Memory B cell (primary cell): ENCODE results near the gene ATCAY.

ENCODE experiments used
- ATAC-seq: fragments of 150-1000 bp; cut with Tn5 transposase; 2 replicates; pipeline ENCODE4 v1.10.0; 2021; ENCODE audit warnings: low read depth, mild to moderate bottlenecking, moderate library complexity
- DNase-seq, 2 donors: peaks; one replicate each; pipeline ENCODE4 v3.0.0; 2022; ENCODE audit warnings: low spot score in 2 of 2
- H3K27ac Mint-ChIP-seq: one replicate; pipeline ENCODE4 v1.8.0; 2022; ENCODE audit warnings: mild to moderate bottlenecking, moderate library complexity, mixed read lengths
- H3K27me3 Mint-ChIP-seq: one replicate; pipeline ENCODE4 v1.8.0; 2022; ENCODE audit warnings: mixed read lengths
- H3K36me3 Mint-ChIP-seq: one replicate; pipeline ENCODE4 v1.8.0; 2022; ENCODE audit warnings: mild to moderate bottlenecking, mixed read lengths
- H3K4me1 Mint-ChIP-seq: one replicate; pipeline ENCODE4 v1.8.0; 2022; ENCODE audit warnings: mixed read lengths
- H3K4me3 Mint-ChIP-seq: one replicate; pipeline ENCODE4 v1.8.0; 2022; ENCODE audit warnings: mild to moderate bottlenecking, moderate library complexity, mixed read lengths
- H3K9me3 Mint-ChIP-seq: one replicate; pipeline ENCODE4 v1.8.0; 2022; ENCODE audit warnings: mixed read lengths

ATCAY gene

GRCh38 chr19:3880471-3881271, at the start of gene ATCAY:
ATCAY (plus strand) TSS chr19:3880685; CDS start chr19:3885768, 5,083 bp downstream.
- no peak within 1 kb of the TSS for H3K4me3 Mint-ChIP-seq
- peaks cover 4% of the 10 kb centered on the region for H3K4me1 Mint-ChIP-seq
- ATAC-seq (no peak), DNase-seq (no peak)
- peaks cover 12% of the 10 kb centered on the region for H3K27me3 Mint-ChIP-seq
- H3K27ac Mint-ChIP-seq: no peak within 1 kb of the TSS
- no peaks in the 10 kb centered on the region for H3K9me3 Mint-ChIP-seq
- H3K36me3 Mint-ChIP-seq: peaks cover 2% of the 10 kb centered on the region

DNA sequence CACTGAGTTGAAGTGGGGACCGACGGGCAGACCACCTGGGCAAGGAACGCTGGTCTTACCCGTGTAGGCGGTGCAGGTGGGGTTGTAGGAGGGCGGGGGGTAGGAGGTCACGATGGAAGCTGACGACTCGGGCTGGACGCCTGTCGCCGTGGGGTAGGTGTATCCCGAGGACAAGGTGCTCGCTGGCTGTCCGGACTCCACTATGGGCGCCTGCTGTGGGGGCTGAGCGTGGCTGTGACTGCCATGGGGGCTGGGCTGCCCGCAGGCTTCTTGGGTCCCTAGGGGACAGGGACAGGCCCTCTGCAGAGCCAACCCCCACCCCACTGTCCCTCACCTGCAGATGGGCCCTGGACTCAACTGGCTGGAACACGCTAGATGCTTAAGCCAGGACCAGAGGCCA, 48.9 kb upstream of the ATCAY start:
- no peaks in the 10 kb centered on the region for H3K36me3 Mint-ChIP-seq
- DNase-seq (no peak), ATAC-seq (no peak)
- peaks cover 1% of the 10 kb centered on the region for H3K27me3 Mint-ChIP-seq
- H3K4me3 Mint-ChIP-seq: no peak overlapping the region
- H3K27ac Mint-ChIP-seq: no peak overlapping the region
- no peaks in the 10 kb centered on the region for H3K9me3 Mint-ChIP-seq
- peaks cover 6% of the 10 kb centered on the region for H3K4me1 Mint-ChIP-seq

DNA sequence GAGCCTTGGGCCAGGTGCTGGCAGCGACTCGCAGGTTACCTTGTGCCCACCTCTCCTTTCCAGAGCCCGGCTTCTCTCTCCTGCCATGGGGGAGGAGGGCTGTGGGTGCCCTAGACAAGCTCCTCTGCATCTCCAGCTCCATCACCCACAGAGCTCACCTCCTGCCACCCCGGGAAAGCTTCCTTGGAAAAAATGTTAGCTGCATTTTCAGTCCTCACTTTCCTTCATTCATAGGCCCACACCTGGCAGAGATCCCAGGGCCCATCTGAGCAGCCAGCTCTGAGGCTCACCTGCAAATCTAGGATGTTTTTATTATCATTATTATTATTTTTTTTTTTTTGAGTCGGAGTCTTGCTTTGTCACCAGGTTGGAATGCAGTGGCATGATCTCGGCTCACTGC, 48.5 kb upstream of the ATCAY start:
- Mint-ChIP-seq H3K4me3 (no peak overlapping the region), H3K36me3 (no peaks in the 10 kb centered on the region), H3K27ac (no peak overlapping the region), H3K27me3 (peaks cover 1% of the 10 kb centered on the region), H3K4me1 (peaks cover 6% of the 10 kb centered on the region), H3K9me3 (no peaks in the 10 kb centered on the region)
- ATAC-seq (no peak), DNase-seq (no peak)

DNA sequence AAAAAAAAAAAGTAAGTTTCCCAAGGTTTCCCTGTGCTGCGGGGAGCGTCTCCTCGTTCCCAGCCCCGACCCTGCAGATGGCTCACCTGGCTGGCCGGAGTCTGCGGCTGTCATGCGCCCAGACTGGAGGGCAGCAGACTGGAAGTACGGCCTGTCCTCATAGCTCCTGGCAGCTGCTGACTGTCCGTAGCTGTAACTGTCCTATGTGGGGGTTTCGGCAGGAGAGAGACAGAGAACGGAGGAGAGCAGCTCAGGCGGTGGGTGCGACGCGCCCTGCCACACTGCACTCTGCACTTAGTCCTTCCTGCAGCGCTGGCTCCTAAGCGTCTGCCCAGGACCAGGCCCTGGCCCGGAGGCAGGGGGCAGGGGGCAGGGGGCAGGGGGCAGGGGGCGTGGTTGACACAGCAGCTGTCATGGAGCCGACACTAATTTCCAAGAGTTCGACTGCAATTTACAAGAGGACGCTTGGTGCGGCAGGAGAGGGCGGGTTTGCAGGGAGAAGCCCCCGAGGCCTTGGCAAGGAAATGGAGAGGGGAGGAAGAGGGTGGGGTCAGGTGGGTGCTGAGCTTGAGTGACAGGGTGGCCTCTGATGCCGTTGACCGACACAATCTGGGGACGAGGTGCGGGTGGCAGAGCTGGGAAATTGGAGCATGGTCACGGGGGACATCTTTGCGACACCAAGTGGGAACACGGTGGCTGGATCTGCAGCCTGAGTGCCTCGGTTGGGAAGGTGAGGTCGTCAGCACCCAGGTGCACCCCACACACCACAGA, 46.7 kb upstream of the ATCAY start:
- Mint-ChIP-seq H3K27me3 (no peaks in the 10 kb centered on the region), H3K36me3 (no peaks in the 10 kb centered on the region), H3K27ac (no peak overlapping the region), H3K9me3 (no peaks in the 10 kb centered on the region), H3K4me3 (no peak overlapping the region), H3K4me1 (no peaks in the 10 kb centered on the region)
- DNase-seq: no peak
- no peak for ATAC-seq

DNA sequence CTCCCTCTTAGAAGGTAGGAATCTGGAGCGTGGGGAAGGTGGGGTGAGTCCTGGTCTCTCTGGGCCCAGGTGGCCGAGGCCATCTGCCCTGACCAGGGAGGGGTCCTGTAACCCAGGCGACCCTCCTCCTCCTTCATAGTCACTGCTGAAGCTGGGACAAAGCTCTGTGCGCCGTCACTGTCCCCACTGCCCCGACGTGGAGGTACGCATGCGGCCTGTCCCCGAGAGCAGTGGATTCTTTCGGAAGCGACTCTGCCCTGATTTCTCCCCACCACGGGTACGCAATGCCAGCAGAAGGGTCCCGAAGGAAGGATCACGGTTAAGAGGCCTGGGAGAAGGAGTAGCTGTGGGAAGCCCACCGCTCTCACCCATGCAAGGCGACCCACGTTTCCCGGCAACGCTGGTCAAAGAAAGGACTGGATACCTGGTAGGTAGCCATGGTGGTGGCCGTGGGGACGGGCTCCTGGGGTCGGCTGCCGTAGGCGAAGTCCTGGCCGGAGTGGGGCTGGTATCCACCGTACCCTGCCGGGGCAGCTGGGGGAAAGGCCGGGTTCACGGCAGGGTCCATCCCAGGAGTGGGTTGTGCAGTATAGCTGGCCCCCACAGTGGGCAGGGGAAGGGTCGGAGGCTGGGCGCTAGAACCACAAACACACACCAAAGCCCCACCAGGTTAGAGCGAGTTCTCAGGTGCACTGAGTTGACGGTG, 46.0 kb upstream of the ATCAY start:
- H3K27me3 Mint-ChIP-seq: no peaks in the 10 kb centered on the region
- no peak overlapping the region for H3K27ac Mint-ChIP-seq
- no peaks in the 10 kb centered on the region for H3K4me1 Mint-ChIP-seq
- no peaks in the 10 kb centered on the region for H3K36me3 Mint-ChIP-seq
- DNase-seq: no peak
- no peak for ATAC-seq
- no peaks in the 10 kb centered on the region for H3K9me3 Mint-ChIP-seq
- no peak overlapping the region for H3K4me3 Mint-ChIP-seq

- Mint-ChIP-seq H3K4me3 (no peak overlapping the region), H3K27me3 (no peaks in the 10 kb centered on the region), H3K27ac (no peak overlapping the region), H3K36me3 (no peaks in the 10 kb centered on the region), H3K9me3 (no peaks in the 10 kb centered on the region), H3K4me1 (no peaks in the 10 kb centered on the region)
- ATAC-seq (no peak), DNase-seq (no peak)
Observed at GRCh38 chr19:3835055-3835435, 45.4 kb upstream of the ATCAY start.

GRCh38 chr19:3836887-3837286, 43.6 kb upstream of the ATCAY start:
- H3K4me3 Mint-ChIP-seq: no peak overlapping the region
- no peaks in the 10 kb centered on the region for H3K27me3 Mint-ChIP-seq
- H3K9me3 Mint-ChIP-seq: no peaks in the 10 kb centered on the region
- H3K36me3 Mint-ChIP-seq: no peaks in the 10 kb centered on the region
- DNase-seq (no peak), ATAC-seq (no peak)
- H3K4me1 Mint-ChIP-seq: no peaks in the 10 kb centered on the region
- H3K27ac Mint-ChIP-seq: no peak overlapping the region

DNA sequence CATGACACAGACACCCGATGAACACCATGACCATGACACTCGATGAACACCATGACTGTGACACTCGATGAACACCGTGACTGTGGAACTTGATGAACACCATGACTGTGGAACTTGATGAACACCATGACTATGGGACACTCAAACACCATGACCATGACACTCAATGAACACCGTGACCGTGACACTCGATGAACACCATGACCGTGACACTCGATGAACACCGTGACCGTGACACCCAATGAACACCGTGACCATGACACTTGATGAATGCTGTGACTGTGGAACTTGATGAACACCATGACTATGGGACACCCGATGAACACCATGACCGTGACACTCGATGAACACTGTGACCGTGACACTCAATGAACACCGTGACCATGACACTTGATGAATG, 43.2 kb upstream of the ATCAY start:
- Mint-ChIP-seq H3K9me3 (no peaks in the 10 kb centered on the region), H3K27me3 (no peaks in the 10 kb centered on the region), H3K4me3 (no peak overlapping the region), H3K4me1 (no peaks in the 10 kb centered on the region), H3K27ac (no peak overlapping the region), H3K36me3 (no peaks in the 10 kb centered on the region)
- ATAC-seq (no peak), DNase-seq (no peak)

DNA sequence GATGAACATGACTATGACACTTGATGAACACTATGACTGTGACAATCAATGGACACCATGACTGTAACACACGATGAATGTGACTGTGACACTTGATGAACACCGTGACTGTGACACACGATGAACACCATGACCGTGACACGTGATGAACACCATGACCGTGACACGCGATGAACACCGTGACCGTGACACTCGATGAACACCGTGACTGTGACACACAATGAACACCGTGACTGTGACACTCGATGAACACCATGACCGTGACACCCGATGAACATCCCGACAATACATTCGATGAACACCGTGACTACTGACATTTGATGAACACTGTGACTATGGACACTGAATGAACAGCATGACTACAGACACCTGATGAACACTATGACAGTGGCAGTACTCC, 42.6 kb upstream of the ATCAY start:
- DNase-seq: no peak
- ATAC-seq: no peak
- H3K4me3 Mint-ChIP-seq: no peak overlapping the region
- no peaks in the 10 kb centered on the region for H3K4me1 Mint-ChIP-seq
- no peaks in the 10 kb centered on the region for H3K9me3 Mint-ChIP-seq
- H3K36me3 Mint-ChIP-seq: no peaks in the 10 kb centered on the region
- H3K27ac Mint-ChIP-seq: no peak overlapping the region
- no peaks in the 10 kb centered on the region for H3K27me3 Mint-ChIP-seq

DNA sequence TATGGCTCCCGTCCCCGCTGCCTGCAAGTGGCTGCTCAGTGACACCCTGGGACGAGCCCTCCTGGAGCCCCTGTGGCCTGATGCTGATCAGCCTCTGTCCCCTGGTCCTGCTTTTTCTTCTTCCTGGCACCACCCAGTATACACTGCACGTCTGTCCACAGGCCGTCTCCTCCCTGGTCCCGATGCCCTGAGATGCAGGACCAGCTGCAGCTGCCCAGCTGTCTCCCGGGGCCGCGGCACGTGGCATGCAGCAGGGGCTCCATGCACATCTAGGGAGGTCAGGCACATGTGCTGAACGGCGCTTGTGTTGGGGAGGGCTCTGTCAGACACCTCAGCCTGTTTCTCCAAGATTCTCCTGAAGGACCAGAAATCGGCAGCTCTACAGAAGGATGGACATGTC, 41.8 kb upstream of the ATCAY start:
- Mint-ChIP-seq H3K27me3 (no peaks in the 10 kb centered on the region), H3K36me3 (no peaks in the 10 kb centered on the region), H3K4me3 (no peak overlapping the region), H3K27ac (no peak overlapping the region), H3K4me1 (no peaks in the 10 kb centered on the region), H3K9me3 (no peaks in the 10 kb centered on the region)
- ATAC-seq (no peak), DNase-seq (no peak)

DNA sequence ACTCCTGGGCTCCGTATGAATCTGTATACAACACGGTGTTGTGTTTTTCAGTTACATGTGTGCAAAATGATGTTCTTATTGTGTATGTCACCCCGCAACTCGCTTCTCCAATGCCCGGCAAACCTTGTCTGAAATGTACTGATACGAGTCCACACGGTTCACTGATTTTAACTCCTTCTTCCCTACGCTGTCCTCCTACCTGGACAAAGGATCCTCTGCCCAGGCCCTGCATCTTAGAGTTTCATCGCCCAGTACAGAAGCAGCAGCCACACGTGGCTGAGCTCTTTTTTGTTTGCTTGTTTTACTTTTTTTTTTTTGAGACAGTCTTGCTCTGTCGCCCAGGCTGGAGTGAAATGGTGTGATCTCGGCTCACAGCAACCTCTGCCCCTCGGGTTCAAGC, 40.5 kb upstream of the ATCAY start:
- H3K9me3 Mint-ChIP-seq: no peaks in the 10 kb centered on the region
- H3K36me3 Mint-ChIP-seq: no peaks in the 10 kb centered on the region
- ATAC-seq (no peak), DNase-seq (no peak)
- no peak overlapping the region for H3K4me3 Mint-ChIP-seq
- H3K4me1 Mint-ChIP-seq: no peaks in the 10 kb centered on the region
- no peak overlapping the region for H3K27ac Mint-ChIP-seq
- no peaks in the 10 kb centered on the region for H3K27me3 Mint-ChIP-seq

- no peaks in the 10 kb centered on the region for H3K36me3 Mint-ChIP-seq
- H3K4me3 Mint-ChIP-seq: no peak overlapping the region
- H3K4me1 Mint-ChIP-seq: no peaks in the 10 kb centered on the region
- no peak for DNase-seq
- ATAC-seq: no peak
- no peak overlapping the region for H3K27ac Mint-ChIP-seq
- H3K9me3 Mint-ChIP-seq: no peaks in the 10 kb centered on the region
- no peaks in the 10 kb centered on the region for H3K27me3 Mint-ChIP-seq
Observed at GRCh38 chr19:3840804-3841203, 39.7 kb upstream of the ATCAY start.

- no peak for DNase-seq
- H3K9me3 Mint-ChIP-seq: no peaks in the 10 kb centered on the region
- H3K27me3 Mint-ChIP-seq: no peaks in the 10 kb centered on the region
Observed at GRCh38 chr19:3842948-3843347, 37.5 kb upstream of the ATCAY start.

GRCh38 chr19:3844596-3844995, 35.9 kb upstream of the ATCAY start:
- Mint-ChIP-seq H3K4me1 (no peaks in the 10 kb centered on the region), H3K27ac (no peak overlapping the region), H3K36me3 (no peaks in the 10 kb centered on the region), H3K27me3 (no peaks in the 10 kb centered on the region), H3K9me3 (no peaks in the 10 kb centered on the region), H3K4me3 (no peak overlapping the region)
- DNase-seq (no peak), ATAC-seq (no peak)

More at GRCh38 chr19:3842948-3843347, 37.5 kb upstream of the ATCAY start:
- Mint-ChIP-seq H3K4me1 (no peaks in the 10 kb centered on the region), H3K36me3 (no peaks in the 10 kb centered on the region), H3K4me3 (no peak overlapping the region), H3K27ac (no peak overlapping the region)
- ATAC-seq: no peak
